IMR-90 (cell line): ENCODE measurements around the gene SF3B3. TPM values are rescaled to one million over a fixed set of nuclear protein-coding genes. Genes with fewer than 3 reads are reported as not detected.

Source experiments
- ATAC-seq: fragments of 200-7000 bp; cut with Tn5 transposase; 2 replicates; pipeline ENCODE4 v1.9.1; 2020; ENCODE audit warnings: low read depth, mild to moderate bottlenecking, moderate library complexity
- BruUV-seq: library from RNA; stranded (reverse); fragments of 400-500 nt; replicated peaks from 2 replicates; lab custom pipeline; 2021; lab: Mats Ljungman, UMichigan
- CTCF ChIA-PET: fragments of 300-600 bp; formaldehyde crosslinking; extraction: SDS; loops from one replicate; lab custom pipeline; 2021; ENCODE audit warnings: antibody characterized with exemption; lab: Yijun Ruan, JAX
- POLR2A ChIA-PET: fragments of 300-600 bp; sonication (Branson Sonifier 250); formaldehyde crosslinking; loops from one replicate; lab custom pipeline; 2022; ENCODE audit warnings: antibody characterized with exemption; ENCODE audit not compliant: unreplicated experiment; lab: Charles Lee
- DNase-seq: peaks from one replicate; pipeline ENCODE4 v3.0.0; 2013
- H2AFZ ChIP-seq: replicated peaks from 2 replicates; pipeline ENCODE3; 2013; ENCODE audit warnings: low read length, mild to moderate bottlenecking; ENCODE audit not compliant: poor library complexity
- H2AK5ac ChIP-seq: 2 replicates; pipeline ENCODE4 v1.6.1; 2013; ENCODE audit warnings: low read depth, low read length, inconsistent platforms
- H2AK9ac ChIP-seq: replicated peaks from 2 replicates; pipeline ENCODE3; 2013; ENCODE audit warnings: mild to moderate bottlenecking, low read depth, low read length, moderate library complexity; ENCODE audit not compliant: poor library complexity
- H2BK120ac ChIP-seq: 2 replicates; pipeline ENCODE4 v1.6.1; 2013; ENCODE audit warnings: low read depth, low read length, inconsistent platforms
- H2BK15ac ChIP-seq: 3 replicates; pipeline ENCODE4 v1.6.1; 2013; ENCODE audit warnings: low read depth, low read length, inconsistent platforms
- H2BK20ac ChIP-seq: 2 replicates; pipeline ENCODE4 v1.6.1; 2013; ENCODE audit warnings: low read depth, mild to moderate bottlenecking, inconsistent platforms, low read length, moderate library complexity
- H2BK5ac ChIP-seq: 2 replicates; pipeline ENCODE4 v1.6.1; 2013; ENCODE audit warnings: mild to moderate bottlenecking, low read depth, low read length, inconsistent platforms; ENCODE audit not compliant: poor library complexity, severe bottlenecking
- H3K14ac ChIP-seq: replicated peaks from 2 replicates; pipeline ENCODE4 v1.6.1; 2013; ENCODE audit warnings: low read depth, low read length, inconsistent platforms
- H3K18ac ChIP-seq: 2 replicates; pipeline ENCODE4 v1.6.1; 2013; ENCODE audit warnings: low read depth, low read length, control low read depth
- H3K23ac ChIP-seq: 2 replicates; pipeline ENCODE4 v1.6.1; 2013; ENCODE audit warnings: low read depth, low read length, inconsistent platforms
- H3K27ac ChIP-seq: 2 replicates; pipeline ENCODE4 v1.5.1; 2013; ENCODE audit warnings: mild to moderate bottlenecking, control low read depth, low read length; ENCODE audit not compliant: insufficient read depth
- H3K27me3 ChIP-seq: 2 replicates; pipeline ENCODE4 v1.6.1; 2013; ENCODE audit warnings: low read length; ENCODE audit not compliant: control insufficient read depth, insufficient read depth
- H3K36me3 ChIP-seq: 2 replicates; pipeline ENCODE4 v1.6.1; 2013; ENCODE audit warnings: low read length, mixed read lengths; ENCODE audit not compliant: control insufficient read depth, insufficient read depth
- H3K4ac ChIP-seq: 2 replicates; pipeline ENCODE4 v1.6.1; 2013; ENCODE audit warnings: low read depth, low read length, inconsistent platforms
- H3K4me1 ChIP-seq: 2 replicates; pipeline ENCODE4 v1.6.1; 2013; ENCODE audit warnings: low read length, mixed read lengths; ENCODE audit not compliant: control insufficient read depth, insufficient read depth
- H3K4me2 ChIP-seq: 2 replicates; pipeline ENCODE4 v1.6.1; 2013; ENCODE audit warnings: low read depth, mild to moderate bottlenecking, control low read depth, low read length, moderate library complexity
- H3K4me3 ChIP-seq: 2 replicates; pipeline ENCODE4 v1.5.1; 2013; ENCODE audit warnings: low read depth, mild to moderate bottlenecking, control low read depth, low read length, moderate library complexity; ENCODE audit not compliant: insufficient read depth
- H3K56ac ChIP-seq: 2 replicates; pipeline ENCODE4 v1.6.1; 2013; ENCODE audit warnings: low read length, inconsistent platforms; ENCODE audit not compliant: insufficient read depth; ENCODE audit errors: extremely low read depth
- H3K79me1 ChIP-seq, 2 experiments: 2 replicates each; pipeline ENCODE4 v1.6.1; 2013; ENCODE audit warnings: low read length in 2 of 2, inconsistent platforms in 1 of 2, low read depth in 1 of 2
- H3K9ac ChIP-seq: 2 replicates; pipeline ENCODE4 v1.6.1; 2013; ENCODE audit warnings: low read depth, low read length, control low read depth
- H3K9me1 ChIP-seq: 2 replicates; pipeline ENCODE4 v1.6.1; 2013; ENCODE audit warnings: low read length, inconsistent platforms; ENCODE audit not compliant: insufficient read depth
- H3K9me3 ChIP-seq: 2 replicates; pipeline ENCODE4 v1.6.1; 2013; ENCODE audit warnings: low read length; ENCODE audit not compliant: control insufficient read depth, insufficient read depth
- H4K20me1 ChIP-seq: 2 replicates; pipeline ENCODE4 v1.6.1; 2013; ENCODE audit warnings: low read length, inconsistent platforms; ENCODE audit not compliant: insufficient read depth
- H4K5ac ChIP-seq: 2 replicates; pipeline ENCODE4 v1.6.1; 2013; ENCODE audit warnings: mild to moderate bottlenecking, low read depth, low read length, control low read depth
- H4K8ac ChIP-seq, 2 experiments: 2 replicates each; pipeline ENCODE4 v1.6.1; 2013; ENCODE audit warnings: low read depth in 2 of 2, low read length in 2 of 2, control low read depth in 1 of 2, inconsistent platforms in 1 of 2
- H4K91ac ChIP-seq: 2 replicates; pipeline ENCODE4 v1.6.1; 2013; ENCODE audit warnings: low read depth, low read length, inconsistent platforms; ENCODE audit not compliant: insufficient read depth
- CTCF ChIP-seq: conservative IDR thresholded peaks from 2 replicates; pipeline ENCODE4 v1.5.1; 2012; ENCODE audit warnings: mild to moderate bottlenecking, low read depth, low read length, improper control_type of control experiment
- MAFK ChIP-seq: IDR thresholded peaks from 2 replicates; pipeline ENCODE4 v1.6.1; 2012; ENCODE audit warnings: low read depth, low read length, improper control_type of control experiment
- WGBS, 2 experiments: methylation state at CpG; one replicate each; pipeline versions ENCODE4 v1.1.5 to v1.1.7; 2013; ENCODE audit warnings: missing lambda C conversion rate in 2 of 2; ENCODE audit not compliant: insufficient read length in 1 of 2; ENCODE audit errors: extremely low coverage in 2 of 2; 5-methylcytosine and 5-hydroxymethylcytosine counted together
- dilution Hi-C: fragments of 300-500 bp; cut with HindIII; formaldehyde crosslinking; loops from one replicate; pipeline ENCODE4 v1.14.3; 2018; ENCODE audit warnings: low sequenced_read_pairs; ENCODE audit not compliant: unreplicated experiment
- in situ Hi-C: fragments of 300-500 bp; cut with MboI; formaldehyde crosslinking; loops from 3 replicates; pipeline ENCODE4 v1.14.3; 2019; ENCODE audit warnings: low sequenced_read_pairs, inconsistent platforms, mixed read lengths
- intact Hi-C: fragments of 100-400 bp; cut with micrococcal nuclease; formaldehyde crosslinking; loops from 2 replicates; pipeline ENCODE4 v1.10.0; 2022
- polyA plus RNA-seq, 3 experiments: library from polyadenylated mRNA; depleted of rRNA; stranded (reverse); fragments of >200 nt; gene quantifications; 2 replicates each; pipeline ENCODE4 v1.2.3, GENCODE V29; 2012; ENCODE audit warnings: low replicate concordance in 1 of 3
- total RNA-seq: library from RNA; depleted of rRNA; stranded (reverse); fragments of >200 nt; gene quantifications from 2 replicates; pipeline ENCODE4 v1.2.3, GENCODE V29; 2012

The SF3B3 gene
- total and polyA plus RNA-seq, 2 of the 4 experiments (the other 2 are of a cell fraction), result 97.9 to 134 TPM

GRCh38 chr16:70534971-70535370, 11.4 kb downstream of the SF3B3 start:
- H3K14ac ChIP-seq, result no peak overlapping the region
- H2BK5ac ChIP-seq, result no peak overlapping the region
- H3K18ac ChIP-seq, result no peak overlapping the region
- H3K9me1 ChIP-seq, result no peaks in the 10 kb centered on the region
- TF ChIP-seq CTCF (no peak), MAFK (no peak)
- no peak overlapping the region for H3K4ac ChIP-seq
- H2BK120ac ChIP-seq, result no peak overlapping the region
- DNase-seq, result no peak
- H3K36me3 ChIP-seq, result peaks cover 71% of the 10 kb centered on the region
- no peaks in the 10 kb centered on the region for H3K27me3 ChIP-seq
- no peak overlapping the region for H3K9ac ChIP-seq
- ChIA-PET POLR2A (no interaction called here), CTCF (no interaction called here)
- WGBS, 2 experiments, result 100% methylated on average over 1 of the region's 2 CpGs; no CpG with 5 or more reads in 1 of the 2 experiments
- no peak overlapping the region for H2BK20ac ChIP-seq
- H2AK9ac ChIP-seq, result no peak overlapping the region
- H2BK15ac ChIP-seq, result no peak overlapping the region
- H3K9me3 ChIP-seq, result no peaks in the 10 kb centered on the region
- no peak overlapping the region for H3K27ac ChIP-seq
- dilution Hi-C loops (no loop called here), in situ Hi-C loops (loop anchor here (5.0 to 10.0 kb wide), 2 partner anchors 117 to 240 kb away; no protein-coding TSS in a partner anchor), intact Hi-C loops (no loop called here)
- peak overlapping the region; percentile 10; the same call in 1 of the 2 replicates for H3K23ac ChIP-seq
- peaks cover 32 to 55% of the 10 kb centered on the region in 2 experiments for H3K79me1 ChIP-seq
- no peak for ATAC-seq
- no peak overlapping the region for H2AK5ac ChIP-seq
- H4K8ac ChIP-seq, result no peak overlapping the region
- H3K4me2 ChIP-seq, result no peak overlapping the region
- BruUV-seq, result no TSS peak
- H3K4me3 ChIP-seq, result no peak overlapping the region
- no peak overlapping the region for H4K91ac ChIP-seq
- no peak overlapping the region for H3K56ac ChIP-seq
- no peak overlapping the region for H4K5ac ChIP-seq
- no peak overlapping the region for H2AFZ ChIP-seq
- peaks cover 41% of the 10 kb centered on the region for H4K20me1 ChIP-seq
- H3K4me1 ChIP-seq, result no peaks in the 10 kb centered on the region
